ENCODE results near the gene SOX4.
A peak's percentile ranks its signal among the peaks of the same experiment; 100 is the strongest.

Gene SOX4

GRCh38 chr6:21593927-21594415 lies 420 bp downstream of the SOX4 start:
- H3K4me3 ChIP-seq (IDR thresholded peaks at IDR 0.05; ENCODE audit: insufficient read depth, low read depth, low read length) = no peak overlapping the region
- H3K79me2 ChIP-seq (ENCODE audit: insufficient read depth, low read depth) = peaks cover 39% of the 10 kb centered on the region
- no peak for TF ChIP-seq CTCF (conservative IDR thresholded peaks at IDR 0.05; ENCODE audit: low read depth, low read length)
- H3K4me1 ChIP-seq (ENCODE audit: low read depth, poor library complexity, severe bottlenecking) = peaks cover 20% of the 10 kb centered on the region
- no peaks in the 10 kb centered on the region for H4K20me1 ChIP-seq (ENCODE audit: insufficient read depth)
- peak overlapping the region; percentile 88 for H2AFZ ChIP-seq (ENCODE audit: low read depth)
- no peaks in the 10 kb centered on the region for H3K36me3 ChIP-seq (ENCODE audit: insufficient read depth)
- peak overlapping the region; percentile 95 for H3K27ac ChIP-seq
- H3K4me2 ChIP-seq = peak overlapping the region; percentile 65
- H3K27me3 ChIP-seq (ENCODE audit: insufficient read depth, low read depth) = no peaks in the 10 kb centered on the region
- H3K9ac ChIP-seq = peak overlapping the region; percentile 97

GRCh38 chr6:21594416-21595281 lies 1.1 kb downstream of the SOX4 start:
- Histone ChIP-seq H3K27me3 (ENCODE audit: insufficient read depth, low read depth) (no peaks in the 10 kb centered on the region), H2AFZ (ENCODE audit: low read depth) (peak overlapping the region; percentile 88), H3K9ac (peak overlapping the region; percentile 97), H3K36me3 (ENCODE audit: insufficient read depth) (no peaks in the 10 kb centered on the region), H4K20me1 (ENCODE audit: insufficient read depth) (no peaks in the 10 kb centered on the region), H3K27ac (peak overlapping the region; percentile 95), H3K4me2 (peak overlapping the region; percentile 65), H3K79me2 (ENCODE audit: insufficient read depth, low read depth) (peaks cover 44% of the 10 kb centered on the region), H3K4me3 (IDR thresholded peaks at IDR 0.05; ENCODE audit: insufficient read depth, low read depth, low read length) (no peak overlapping the region), H3K4me1 (ENCODE audit: low read depth, poor library complexity, severe bottlenecking) (peaks cover 17% of the 10 kb centered on the region)
- TF ChIP-seq CTCF (conservative IDR thresholded peaks at IDR 0.05; ENCODE audit: low read depth, low read length) = no peak

DNA sequence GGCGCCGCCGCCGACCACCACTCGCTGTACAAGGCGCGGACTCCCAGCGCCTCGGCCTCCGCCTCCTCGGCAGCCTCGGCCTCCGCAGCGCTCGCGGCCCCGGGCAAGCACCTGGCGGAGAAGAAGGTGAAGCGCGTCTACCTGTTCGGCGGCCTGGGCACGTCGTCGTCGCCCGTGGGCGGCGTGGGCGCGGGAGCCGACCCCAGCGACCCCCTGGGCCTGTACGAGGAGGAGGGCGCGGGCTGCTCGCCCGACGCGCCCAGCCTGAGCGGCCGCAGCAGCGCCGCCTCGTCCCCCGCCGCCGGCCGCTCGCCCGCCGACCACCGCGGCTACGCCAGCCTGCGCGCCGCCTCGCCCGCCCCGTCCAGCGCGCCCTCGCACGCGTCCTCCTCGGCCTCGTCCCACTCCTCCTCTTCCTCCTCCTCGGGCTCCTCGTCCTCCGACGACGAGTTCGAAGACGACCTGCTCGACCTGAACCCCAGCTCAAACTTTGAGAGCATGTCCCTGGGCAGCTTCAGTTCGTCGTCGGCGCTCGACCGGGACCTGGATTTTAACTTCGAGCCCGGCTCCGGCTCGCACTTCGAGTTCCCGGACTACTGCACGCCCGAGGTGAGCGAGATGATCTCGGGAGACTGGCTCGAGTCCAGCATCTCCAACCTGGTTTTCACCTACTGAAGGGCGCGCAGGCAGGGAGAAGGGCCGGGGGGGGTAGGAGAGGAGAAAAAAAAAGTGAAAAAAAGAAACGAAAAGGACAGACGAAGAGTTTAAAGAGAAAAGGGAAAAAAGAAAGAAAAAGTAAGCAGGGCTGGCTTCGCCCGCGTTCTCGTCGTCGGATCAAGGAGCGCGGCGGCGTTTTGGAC lies 2.0 kb downstream of the SOX4 start:
- Histone ChIP-seq H4K20me1 (ENCODE audit: insufficient read depth) (no peaks in the 10 kb centered on the region), H3K9ac (peak overlapping the region; percentile 97), H3K4me1 (ENCODE audit: low read depth, poor library complexity, severe bottlenecking) (peaks cover 17% of the 10 kb centered on the region), H3K27me3 (ENCODE audit: insufficient read depth, low read depth) (no peaks in the 10 kb centered on the region), H3K79me2 (ENCODE audit: insufficient read depth, low read depth) (peaks cover 52% of the 10 kb centered on the region), H2AFZ (ENCODE audit: low read depth) (peak overlapping the region; percentile 88), H3K4me3 (IDR thresholded peaks at IDR 0.05; ENCODE audit: insufficient read depth, low read depth, low read length) (peak overlapping the region; percentile 46), H3K27ac (peak overlapping the region; percentile 95), H3K4me2 (peak overlapping the region; percentile 59), H3K36me3 (ENCODE audit: insufficient read depth) (no peaks in the 10 kb centered on the region)
- TF ChIP-seq CTCF (conservative IDR thresholded peaks at IDR 0.05; ENCODE audit: low read depth, low read length) = no peak

GRCh38 chr6:21596145-21596948 lies 2.8 kb downstream of the SOX4 start:
- H3K36me3 ChIP-seq (ENCODE audit: insufficient read depth) = no peaks in the 10 kb centered on the region
- no peaks in the 10 kb centered on the region for H3K27me3 ChIP-seq (ENCODE audit: insufficient read depth, low read depth)
- no peaks in the 10 kb centered on the region for H4K20me1 ChIP-seq (ENCODE audit: insufficient read depth)
- peak overlapping the region; percentile 88 for H2AFZ ChIP-seq (ENCODE audit: low read depth)
- H3K9ac ChIP-seq = peak overlapping the region; percentile 97
- TF ChIP-seq CTCF (conservative IDR thresholded peaks at IDR 0.05; ENCODE audit: low read depth, low read length) = no peak
- peaks cover 52% of the 10 kb centered on the region for H3K79me2 ChIP-seq (ENCODE audit: insufficient read depth, low read depth)
- H3K4me3 ChIP-seq (IDR thresholded peaks at IDR 0.05; ENCODE audit: insufficient read depth, low read depth, low read length) = peak overlapping the region; percentile 46
- H3K4me1 ChIP-seq (ENCODE audit: low read depth, poor library complexity, severe bottlenecking) = peaks cover 17% of the 10 kb centered on the region
- peak overlapping the region; percentile 95 for H3K27ac ChIP-seq
- peak overlapping the region; percentile 59 for H3K4me2 ChIP-seq

All from KMS-11 (cell line).